Sigmoid colon (tissue), 4 donors: ENCODE measurements around the gene SPATA6.

Source experiments
- POLR2A ChIP-seq, 2 donors: fragments of 450-650 bp; IDR thresholded peaks; one replicate each; pipeline ENCODE4 v1.6.1; 2016; ENCODE audit warnings: antibody characterized with exemption in 2 of 2, mild to moderate bottlenecking in 2 of 2, moderate library complexity in 2 of 2
- POLR2AphosphoS5 ChIP-seq, 4 donors: sonication (generic); formaldehyde crosslinking; IDR thresholded peaks; one replicate each; pipeline ENCODE4 v1.6.1; 2017; ENCODE audit warnings: antibody characterized with exemption in 4 of 4

DNA sequence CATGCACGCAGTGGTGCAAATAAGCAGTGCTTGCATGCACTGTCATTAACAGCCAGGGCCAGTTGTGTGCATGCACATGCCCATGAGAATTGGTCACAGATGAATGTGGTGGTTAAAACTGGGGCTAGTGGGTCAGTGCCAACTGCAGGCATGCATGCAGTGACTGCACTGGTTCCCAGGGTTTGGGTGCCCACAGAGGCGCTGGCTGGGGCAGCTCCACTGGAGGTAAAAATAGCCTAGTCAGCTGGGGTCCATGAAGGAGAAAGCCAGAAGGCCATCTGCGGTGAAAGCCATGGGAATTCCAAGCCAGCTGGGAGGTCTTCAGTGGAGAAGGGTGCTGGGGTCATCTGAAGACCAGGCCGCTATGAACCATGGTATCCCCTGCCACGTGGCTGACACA lies 179.3 kb downstream of the SPATA6 start:
- TF ChIP-seq POLR2AphosphoS5 (IDR thresholded peaks at IDR 0.05) (no peak), POLR2A (IDR thresholded peaks at IDR 0.05) (no peak)
